H1 (cell line): ENCODE data around the gene BROX. TPM values are rescaled to one million over a fixed set of nuclear protein-coding genes. Genes with fewer than 3 reads are reported as not detected.

Source experiments
- EGR1 ChIP-seq: IDR thresholded peaks from 2 replicates; pipeline ENCODE4 v1.6.1; 2011; ENCODE audit warnings: low read depth, low read length, borderline replicate concordance
- polyA plus RNA-seq, 7 experiments: library from polyadenylated mRNA; depleted of rRNA in 3 of 7; stranded (reverse) in 5 of 7; unstranded in 2 of 7; fragments of >200 nt in 5 of 7; fragments of 200-250 nt in 2 of 7; gene quantifications; 1 replicate in 5 of 7; 2 replicates in 1 of 7; 4 replicates in 1 of 7; pipeline versions ENCODE4 v1.2.1 to v1.2.3, GENCODE V29; 2011 to 2013; ENCODE audit warnings: missing spikeins in 2 of 7, mixed read lengths in 2 of 7
- total RNA-seq: library from RNA; stranded (reverse); fragmentation: NEBNext Ultra II Directional; extraction: Animal tissue kit (Norgen Biotek cat#: 25700); gene quantifications from 2 replicates; pipeline ENCODE4 v1.2.1, GENCODE V29; 2021

Gene BROX
- total and polyA plus RNA-seq, 2 of the 8 experiments (the other 6 are each of a cell fraction or from before 2014, with no cell fraction given) = 3.8 to 26.7 TPM

GRCh38 chr1:222697826-222698225 is 14.5 kb upstream of the BROX start (continued):
- no peak for TF ChIP-seq EGR1
